Hepatocyte (in vitro differentiated cells): ENCODE data around the gene POU2F1. TPM values are rescaled to one million over a fixed set of nuclear protein-coding genes. Genes with fewer than 3 reads are reported as not detected.

Experiments used
- DNase-seq: peaks from one replicate; pipeline ENCODE4 v3.0.0-alpha.2; 2016; ENCODE audit warnings: low spot score
- H2AFZ ChIP-seq: fragments of 200-600 bp; sonication (generic); 2 replicates; pipeline ENCODE4 v1.6.0; 2016; ENCODE audit warnings: antibody characterized with exemption, mild to moderate bottlenecking
- H3K27ac ChIP-seq: fragments of 200-600 bp; sonication (generic); 2 replicates; pipeline ENCODE4 v1.5.1; 2016; ENCODE audit warnings: mild to moderate bottlenecking
- H3K27me3 ChIP-seq: fragments of 200-600 bp; sonication (generic); 2 replicates; pipeline ENCODE4 v1.6.1; 2016
- H3K36me3 ChIP-seq: fragments of 200-600 bp; sonication (generic); replicated peaks from 2 replicates; pipeline ENCODE4 v1.5.1; 2016; ENCODE audit warnings: low read depth; ENCODE audit not compliant: insufficient read depth
- H3K4me1 ChIP-seq: fragments of 200-600 bp; sonication (generic); 2 replicates; pipeline ENCODE4 v1.5.1; 2016; ENCODE audit warnings: mild to moderate bottlenecking, moderate library complexity; ENCODE audit not compliant: insufficient read depth
- H3K4me2 ChIP-seq: fragments of 200-600 bp; sonication (generic); 2 replicates; pipeline ENCODE4 v1.6.0; 2016
- H3K4me3 ChIP-seq: fragments of 200-600 bp; sonication (generic); 2 replicates; pipeline ENCODE4 v1.5.1; 2016; ENCODE audit warnings: mild to moderate bottlenecking
- H3K79me2 ChIP-seq: fragments of 200-600 bp; sonication (generic); 2 replicates; pipeline ENCODE4 v1.6.0; 2017; ENCODE audit warnings: mild to moderate bottlenecking
- H3K9me2 ChIP-seq: fragments of 200-600 bp; sonication (generic); replicated peaks from 2 replicates; pipeline ENCODE4 v1.6.0; 2017; ENCODE audit warnings: mild to moderate bottlenecking; ENCODE audit not compliant: insufficient read depth
- H3K9me3 ChIP-seq: fragments of 200-600 bp; sonication (generic); 2 replicates; pipeline ENCODE4 v1.5.1; 2016; ENCODE audit warnings: low read depth, mild to moderate bottlenecking
- H4K20me1 ChIP-seq: fragments of 200-600 bp; sonication (generic); 2 replicates; pipeline ENCODE4 v1.6.0; 2016; ENCODE audit warnings: mild to moderate bottlenecking; ENCODE audit not compliant: insufficient read depth, poor library complexity, severe bottlenecking
- CTCF ChIP-seq: fragments of 200-600 bp; sonication (generic); IDR thresholded peaks from 2 replicates; pipeline ENCODE4 v1.5.1; 2016; ENCODE audit warnings: antibody characterized with exemption, mild to moderate bottlenecking; ENCODE audit not compliant: poor library complexity
- EZH2 ChIP-seq: fragments of 200-600 bp; sonication (generic); IDR thresholded peaks from 2 replicates; pipeline ENCODE4 v1.6.1; 2016; ENCODE audit warnings: antibody characterized with exemption, mild to moderate bottlenecking, borderline replicate concordance
- EZH2phosphoT487 ChIP-seq: fragments of 200-600 bp; sonication (generic); IDR thresholded peaks from one replicate; pipeline ENCODE4 v1.6.1; 2018; ENCODE audit warnings: antibody characterized with exemption, mild to moderate bottlenecking, low read depth, moderate library complexity; ENCODE audit not compliant: unreplicated experiment, severe bottlenecking
- WGBS: methylation state at CpG from one replicate; pipeline ENCODE4 v1.1.6; 2016; ENCODE audit warnings: low lambda C conversion rate; ENCODE audit errors: missing lambda C conversion rate; 5-methylcytosine and 5-hydroxymethylcytosine counted together
- polyA plus RNA-seq: library from polyadenylated mRNA; unstranded; fragments of >200 nt; fragmentation: Nextera tagmentation; extraction: Ambion mirVana; gene quantifications from 2 replicates; pipeline ENCODE4 v1.2.1, GENCODE V29; 2016
- total RNA-seq: library from RNA; depleted of rRNA; stranded (reverse); fragments of >200 nt; gene quantifications from 2 replicates; pipeline ENCODE4 v1.2.3, GENCODE V29; 2014

The POU2F1 gene
- total and polyA plus RNA-seq, 2 experiments from 2014 or later, result 11.9 to 14.5 TPM

GRCh38 chr1:167250482-167250881 lies 29.8 kb downstream of the POU2F1 start:
- TF ChIP-seq EZH2phosphoT487 (no peak), CTCF (no peak), EZH2 (no peak)
- H3K27ac ChIP-seq, result peak overlapping the region; percentile 28
- no peaks in the 10 kb centered on the region for H3K9me3 ChIP-seq
- no peak overlapping the region for H2AFZ ChIP-seq
- H3K9me2 ChIP-seq, result no peaks in the 10 kb centered on the region
- DNase-seq, result no peak
- H3K36me3 ChIP-seq, result no peaks in the 10 kb centered on the region
- no peaks in the 10 kb centered on the region for H4K20me1 ChIP-seq
- peaks cover 5% of the 10 kb centered on the region for H3K4me1 ChIP-seq
- H3K27me3 ChIP-seq, result no peaks in the 10 kb centered on the region
- H3K79me2 ChIP-seq, result peaks cover 79% of the 10 kb centered on the region
- H3K4me2 ChIP-seq, result no peak overlapping the region
- no peak overlapping the region for H3K4me3 ChIP-seq

- H3K79me2 ChIP-seq, result peaks cover 80% of the 10 kb centered on the region
- no peak overlapping the region for H3K4me3 ChIP-seq
- no peak overlapping the region for H3K4me2 ChIP-seq
- peaks cover 5% of the 10 kb centered on the region for H3K4me1 ChIP-seq
- H4K20me1 ChIP-seq, result no peaks in the 10 kb centered on the region
- H2AFZ ChIP-seq, result no peak overlapping the region
- H3K27me3 ChIP-seq, result no peaks in the 10 kb centered on the region
- WGBS, result 85% methylated on average over 4 of the region's 4 CpGs
- H3K9me3 ChIP-seq, result no peaks in the 10 kb centered on the region
- H3K9me2 ChIP-seq, result no peaks in the 10 kb centered on the region
- no peaks in the 10 kb centered on the region for H3K36me3 ChIP-seq
- no peak for DNase-seq
- H3K27ac ChIP-seq, result peak overlapping the region; percentile 28
- no peak for TF ChIP-seq EZH2phosphoT487
- TF ChIP-seq CTCF, result no peak
- TF ChIP-seq EZH2, result no peak
Measured at GRCh38 chr1:167251472-167251871, 30.8 kb downstream of the POU2F1 start.

- peaks cover 5% of the 10 kb centered on the region for H3K4me1 ChIP-seq
- TF ChIP-seq CTCF (no peak), EZH2 (no peak), EZH2phosphoT487 (no peak)
- no peak overlapping the region for H2AFZ ChIP-seq
- H3K9me2 ChIP-seq, result no peaks in the 10 kb centered on the region
- H3K36me3 ChIP-seq, result no peaks in the 10 kb centered on the region
- H3K27ac ChIP-seq, result peak overlapping the region; percentile 1
- no peaks in the 10 kb centered on the region for H3K27me3 ChIP-seq
- no peaks in the 10 kb centered on the region for H3K9me3 ChIP-seq
- no peaks in the 10 kb centered on the region for H4K20me1 ChIP-seq
- no peak overlapping the region for H3K4me3 ChIP-seq
- H3K79me2 ChIP-seq, result peaks cover 77% of the 10 kb centered on the region
- H3K4me2 ChIP-seq, result no peak overlapping the region
- no peak for DNase-seq
Measured at GRCh38 chr1:167252986-167253385, 32.3 kb downstream of the POU2F1 start.

- peaks cover 67% of the 10 kb centered on the region for H3K79me2 ChIP-seq
- TF ChIP-seq EZH2phosphoT487 (no peak), EZH2 (no peak), CTCF (no peak)
- H3K4me1 ChIP-seq, result peaks cover under 1% of the 10 kb centered on the region
- no peak overlapping the region for H3K4me3 ChIP-seq
- H2AFZ ChIP-seq, result no peak overlapping the region
- no peaks in the 10 kb centered on the region for H4K20me1 ChIP-seq
- no peaks in the 10 kb centered on the region for H3K36me3 ChIP-seq
- peak overlapping the region; percentile 2 for H3K4me2 ChIP-seq
- DNase-seq, result peak; percentile 7
- 29% methylated on average over 5 of the region's 5 CpGs for WGBS
- H3K9me3 ChIP-seq, result no peaks in the 10 kb centered on the region
- no peaks in the 10 kb centered on the region for H3K9me2 ChIP-seq
- H3K27me3 ChIP-seq, result no peaks in the 10 kb centered on the region
- no peak overlapping the region for H3K27ac ChIP-seq
Measured at GRCh38 chr1:167258858-167259257, 38.2 kb downstream of the POU2F1 start.
